DND-41 (cell line): ENCODE measurements around the gene KDM1B.

Experiments used
- ATAC-seq: fragments of 200-7000 bp; cut with Tn5 transposase; 3 replicates; pipeline ENCODE4 v1.9.1; 2021; ENCODE audit warnings: low read depth; ENCODE audit not compliant: insufficient read depth
- DNase-seq: peaks from one replicate; pipeline ENCODE4 v3.0.0-alpha.2; 2020
- H2AFZ ChIP-seq: 2 replicates; pipeline ENCODE4 v1.6.0; 2012; ENCODE audit warnings: low read depth, low read length
- H3K27ac ChIP-seq: 2 replicates; pipeline ENCODE4 v1.5.1; 2012; ENCODE audit warnings: low read length, inconsistent platforms
- H3K27me3 ChIP-seq: fragments of 200-600 bp; sonication (generic); 2 replicates; pipeline ENCODE4 v1.6.0; 2012; ENCODE audit warnings: low read length, mild to moderate bottlenecking, inconsistent platforms; ENCODE audit not compliant: insufficient read depth, poor library complexity
- H3K36me3 ChIP-seq: 2 replicates; pipeline ENCODE4 v1.5.1; 2012; ENCODE audit warnings: low read length, inconsistent platforms; ENCODE audit not compliant: insufficient read depth
- H3K4me1 ChIP-seq: 2 replicates; pipeline ENCODE4 v1.5.1; 2012; ENCODE audit warnings: mild to moderate bottlenecking, low read length; ENCODE audit not compliant: insufficient read depth
- H3K4me2 ChIP-seq: 2 replicates; pipeline ENCODE4 v1.6.0; 2012; ENCODE audit warnings: mild to moderate bottlenecking, moderate library complexity, low read length, inconsistent platforms; ENCODE audit not compliant: insufficient read depth
- H3K4me3 ChIP-seq, 2 experiments: fragments of 200-600 bp in 1 of 2; shearing (Covaris generic) in 1 of 2; 2 replicates each; pipeline ENCODE4 v1.5.1; 2012 to 2016; ENCODE audit warnings: inconsistent platforms in 2 of 2, low read length in 2 of 2, mild to moderate bottlenecking in 2 of 2, low read depth in 1 of 2, moderate library complexity in 1 of 2
- H3K79me2 ChIP-seq: 2 replicates; pipeline ENCODE4 v1.6.0; 2012; ENCODE audit warnings: low read length, inconsistent platforms; ENCODE audit not compliant: insufficient read depth
- H3K9ac ChIP-seq: 2 replicates; pipeline ENCODE4 v1.6.0; 2012; ENCODE audit warnings: low read depth, mild to moderate bottlenecking, inconsistent platforms, low read length, moderate library complexity
- H3K9me3 ChIP-seq: 2 replicates; pipeline ENCODE4 v1.5.1; 2012; ENCODE audit warnings: low read length, moderate library complexity, mild to moderate bottlenecking, inconsistent platforms; ENCODE audit not compliant: insufficient read depth, severe bottlenecking
- H4K20me1 ChIP-seq: 2 replicates; pipeline ENCODE4 v1.6.0; 2012; ENCODE audit warnings: low read length; ENCODE audit not compliant: insufficient read depth
- CTCF ChIP-seq: IDR thresholded peaks from 2 replicates; pipeline ENCODE4 v1.5.1; 2012; ENCODE audit warnings: borderline replicate concordance, low read length, moderate library complexity, mild to moderate bottlenecking; ENCODE audit not compliant: poor library complexity, severe bottlenecking; ENCODE audit errors: extremely low read depth
- EZH2 ChIP-seq: IDR thresholded peaks from 3 replicates; pipeline ENCODE4 v1.6.1; 2012; ENCODE audit warnings: borderline replicate concordance, low read depth, mild to moderate bottlenecking, moderate library complexity, low read length, inconsistent platforms; ENCODE audit not compliant: severe bottlenecking

KDM1B gene

DNA sequence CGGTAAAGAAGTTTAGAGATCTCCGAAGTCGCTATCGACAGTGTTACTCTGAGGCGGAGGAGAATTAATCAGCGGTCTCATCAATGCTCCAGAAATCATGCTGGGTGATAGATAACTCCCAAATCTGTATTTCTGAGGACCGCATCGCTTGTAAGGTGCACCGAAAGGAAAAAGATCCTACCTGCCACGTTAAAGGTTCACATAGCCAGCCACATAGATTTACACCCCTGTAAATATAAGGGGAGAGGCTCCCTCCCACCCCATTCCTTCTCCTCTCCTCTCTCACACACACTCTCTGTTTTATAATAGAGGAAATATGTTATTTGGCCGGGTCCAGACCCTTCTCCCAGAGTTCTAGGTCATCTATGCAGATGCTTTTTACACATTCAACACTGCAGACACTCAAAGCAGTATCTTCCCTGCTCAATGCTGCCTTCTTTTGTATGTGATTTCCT is 109.7 kb downstream of the KDM1B start:
- Histone ChIP-seq H3K9ac (peak overlapping the region; percentile 90), H3K27me3 (no peaks in the 10 kb centered on the region)
- TF ChIP-seq EZH2 (no peak), CTCF (no peak)

GRCh38 chr6:18265787-18266522 is 110.7 kb downstream of the KDM1B start:
- Histone ChIP-seq H3K27ac (no peak overlapping the region; the same call in 1 of the 2 replicates), H3K4me1 (peaks cover 58% of the 10 kb centered on the region), H4K20me1 (peaks cover 24% of the 10 kb centered on the region), H3K27me3 (no peaks in the 10 kb centered on the region), H3K4me3 (peak overlapping the region in 1 of 2 experiments; percentile 69; a peak in 2 of 4 replicates), H3K79me2 (peaks cover 48% of the 10 kb centered on the region), H3K36me3 (peaks cover 33% of the 10 kb centered on the region), H3K9ac (peak overlapping the region; percentile 90; the same call in 1 of the 2 replicates), H3K4me2 (peak overlapping the region; percentile 73), H2AFZ (peak overlapping the region; percentile 85; the same call in 1 of the 2 replicates), H3K9me3 (peaks cover 11% of the 10 kb centered on the region)
- DNase-seq (peak; percentile 16), ATAC-seq (no peak)
- TF ChIP-seq EZH2 (no peak), CTCF (no peak)

More for the DNA sequence above, 109.7 kb downstream of the KDM1B start:
- Histone ChIP-seq H4K20me1 (peaks cover 34% of the 10 kb centered on the region), H3K4me1 (peaks cover 64% of the 10 kb centered on the region), H3K9me3 (peaks cover 11% of the 10 kb centered on the region), H3K27ac (peak overlapping the region; percentile 84), H3K36me3 (peaks cover 43% of the 10 kb centered on the region), H3K4me2 (peak overlapping the region; percentile 73), H3K79me2 (peaks cover 58% of the 10 kb centered on the region), H2AFZ (peak overlapping the region; percentile 85), H3K4me3 (peak overlapping the region; percentile 27 to 69; a peak in 3 of 4 replicates)
- no peak for ATAC-seq
- DNase-seq = no peak

DNA sequence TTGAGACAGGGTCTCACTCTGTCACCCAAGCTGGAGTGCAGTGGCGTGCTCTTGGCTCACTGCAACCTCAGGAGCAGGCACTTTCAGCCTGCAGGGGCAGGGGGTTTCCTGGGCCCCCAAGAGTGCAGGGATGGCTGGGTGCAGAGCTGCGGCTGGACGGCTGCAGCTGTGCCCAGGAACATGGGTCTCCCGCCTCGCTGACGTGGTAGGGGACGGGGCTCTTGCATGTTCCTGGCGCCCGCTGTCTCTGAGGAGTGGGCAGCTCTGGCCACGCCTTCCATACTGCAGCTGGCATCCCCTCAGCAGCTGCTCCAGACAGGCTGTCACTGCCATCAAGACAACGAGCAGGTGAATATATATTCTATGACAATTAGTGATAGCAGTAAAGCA is 111.3 kb downstream of the KDM1B start:
- DNase-seq (no peak), ATAC-seq (no peak)
- Histone ChIP-seq H3K9ac (no peak overlapping the region), H3K4me1 (peaks cover 52% of the 10 kb centered on the region), H3K4me3 (no peak overlapping the region), H3K9me3 (peaks cover 11% of the 10 kb centered on the region), H3K36me3 (peaks cover 28% of the 10 kb centered on the region), H3K79me2 (peaks cover 43% of the 10 kb centered on the region), H3K4me2 (no peak overlapping the region), H2AFZ (no peak overlapping the region), H4K20me1 (peaks cover 19% of the 10 kb centered on the region), H3K27ac (no peak overlapping the region), H3K27me3 (no peaks in the 10 kb centered on the region)
- TF ChIP-seq EZH2 (no peak), CTCF (no peak)
